Activated naive CD8-positive, alpha-beta T cell treated with anti-CD3 and anti-CD28 coated beads for 36 hours (primary cell): Measurements from ENCODE around the gene TTBK2. TPM values are rescaled to one million over a fixed set of nuclear protein-coding genes. Genes with fewer than 3 reads are reported as not detected.

Experiments
- DNase-seq: peaks from one replicate; pipeline ENCODE4 v3.0.0; 2021
- H3K27ac Mint-ChIP-seq: one replicate; pipeline ENCODE4 v1.8.0; 2022; ENCODE audit warnings: mild to moderate bottlenecking, moderate library complexity, mixed read lengths
- H3K27me3 Mint-ChIP-seq: one replicate; pipeline ENCODE4 v1.8.0; 2022; ENCODE audit warnings: mild to moderate bottlenecking, mixed read lengths
- H3K36me3 Mint-ChIP-seq: one replicate; pipeline ENCODE4 v1.8.0; 2021; ENCODE audit warnings: mild to moderate bottlenecking, mixed read lengths
- H3K4me1 Mint-ChIP-seq: one replicate; pipeline ENCODE4 v1.8.0; 2021; ENCODE audit warnings: mixed read lengths
- H3K4me3 Mint-ChIP-seq: one replicate; pipeline ENCODE4 v1.8.0; 2022; ENCODE audit warnings: mild to moderate bottlenecking, moderate library complexity, mixed read lengths
- H3K9me3 Mint-ChIP-seq: one replicate; pipeline ENCODE4 v1.8.0; 2022; ENCODE audit warnings: mixed read lengths
- total RNA-seq, 2 experiments: library from RNA; stranded (reverse); gene quantifications; one replicate each; pipeline ENCODE4 v1.2.3, GENCODE V29; 2021

The TTBK2 gene
- total RNA-seq, 2 experiments from 2014 or later = 6.9 to 7.9 TPM

DNA sequence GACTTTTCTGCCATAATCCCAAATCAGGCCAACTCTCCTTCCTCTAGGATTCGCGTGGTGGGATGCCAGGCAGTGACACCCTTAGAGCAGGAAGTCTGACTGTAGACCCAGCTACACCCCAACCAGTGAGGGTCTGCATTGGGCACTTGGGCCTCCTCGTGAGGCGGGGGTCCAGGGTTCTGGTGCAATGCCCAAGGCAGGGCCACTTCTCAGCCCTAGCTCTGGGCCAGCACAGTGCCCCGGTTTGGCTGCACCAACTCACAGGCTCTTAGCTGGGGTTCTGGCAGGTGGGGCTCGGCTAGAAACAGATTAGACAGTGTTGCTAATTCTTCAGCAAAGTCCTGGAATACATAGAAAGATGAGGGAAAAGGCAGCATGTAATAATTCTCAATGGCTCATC lies 196.3 kb downstream of the TTBK2 start:
- Mint-ChIP-seq H3K4me3 (no peak overlapping the region), H3K4me1 (no peaks in the 10 kb centered on the region), H3K27ac (no peak overlapping the region), H3K9me3 (no peaks in the 10 kb centered on the region), H3K36me3 (peaks cover 5% of the 10 kb centered on the region), H3K27me3 (no peaks in the 10 kb centered on the region)
- no peak for DNase-seq

DNA sequence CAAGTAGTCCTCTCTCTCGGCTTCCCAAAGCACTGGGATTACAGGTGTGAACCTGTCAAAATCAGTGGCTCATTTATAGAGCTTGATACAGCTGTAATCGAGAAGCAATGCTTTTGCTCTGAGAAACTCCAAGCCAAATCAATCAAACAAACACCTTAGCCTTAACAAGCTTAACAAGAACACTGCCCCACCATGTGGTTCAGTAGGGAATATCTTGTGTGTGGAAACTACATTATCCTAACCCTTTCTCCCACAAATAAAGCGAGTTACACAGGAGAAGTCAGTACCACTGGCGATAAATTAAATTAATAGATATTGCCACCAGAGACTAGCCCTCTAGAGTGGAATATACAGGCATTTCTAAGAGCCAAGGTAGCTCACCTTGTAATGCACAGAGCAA lies 197.5 kb downstream of the TTBK2 start:
- Mint-ChIP-seq H3K4me3 (no peak overlapping the region), H3K9me3 (no peaks in the 10 kb centered on the region), H3K27me3 (no peaks in the 10 kb centered on the region), H3K4me1 (no peaks in the 10 kb centered on the region), H3K27ac (no peak overlapping the region), H3K36me3 (peaks cover 5% of the 10 kb centered on the region)
- no peak for DNase-seq

DNA sequence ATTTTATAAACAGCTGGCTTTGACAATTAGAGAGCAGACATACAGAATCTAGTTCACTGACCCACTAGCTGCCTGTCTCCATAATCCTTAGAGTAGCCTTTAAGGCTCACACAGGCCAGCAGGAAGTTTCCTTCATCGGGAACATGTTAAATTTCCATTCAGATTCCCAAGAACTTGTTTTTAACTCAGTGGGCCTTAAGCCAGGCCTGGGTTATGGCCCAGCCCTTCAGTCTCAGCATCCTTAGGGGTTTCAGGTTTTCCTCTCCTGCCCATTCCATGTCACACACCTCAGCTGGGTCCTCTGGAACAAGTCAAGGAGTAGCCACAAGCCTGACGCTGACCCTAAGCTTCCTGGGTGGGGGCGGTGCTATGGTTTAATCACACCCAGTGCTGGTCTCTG lies 198.7 kb downstream of the TTBK2 start:
- Mint-ChIP-seq H3K27me3 (no peaks in the 10 kb centered on the region), H3K9me3 (no peaks in the 10 kb centered on the region), H3K4me1 (no peaks in the 10 kb centered on the region), H3K27ac (no peak overlapping the region), H3K36me3 (peaks cover 5% of the 10 kb centered on the region), H3K4me3 (no peak overlapping the region)
- no peak for DNase-seq

DNA sequence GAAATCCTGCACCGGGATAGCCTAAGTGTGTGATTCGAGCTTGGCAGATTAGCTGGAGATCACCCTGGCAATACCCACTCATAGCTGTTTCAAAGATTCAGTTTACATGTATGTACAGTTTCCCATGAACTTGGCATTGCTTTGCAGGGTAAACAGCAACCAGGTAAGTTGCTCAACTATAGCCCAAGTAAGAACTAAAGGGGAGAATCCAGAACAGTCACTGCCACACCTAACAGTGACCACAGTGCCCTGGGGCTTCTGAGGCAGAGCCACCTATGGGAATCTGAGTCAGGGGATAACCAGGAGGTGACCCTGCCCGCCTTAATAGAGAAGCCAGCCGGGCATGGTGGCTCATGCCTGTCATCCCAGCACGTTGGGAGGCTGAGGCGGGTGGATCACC lies 199.6 kb downstream of the TTBK2 start:
- no peaks in the 10 kb centered on the region for H3K27me3 Mint-ChIP-seq
- no peak for DNase-seq
- H3K4me1 Mint-ChIP-seq = no peaks in the 10 kb centered on the region
- H3K4me3 Mint-ChIP-seq = no peak overlapping the region
- peaks cover 5% of the 10 kb centered on the region for H3K36me3 Mint-ChIP-seq
- H3K9me3 Mint-ChIP-seq = no peaks in the 10 kb centered on the region
- no peak overlapping the region for H3K27ac Mint-ChIP-seq

DNA sequence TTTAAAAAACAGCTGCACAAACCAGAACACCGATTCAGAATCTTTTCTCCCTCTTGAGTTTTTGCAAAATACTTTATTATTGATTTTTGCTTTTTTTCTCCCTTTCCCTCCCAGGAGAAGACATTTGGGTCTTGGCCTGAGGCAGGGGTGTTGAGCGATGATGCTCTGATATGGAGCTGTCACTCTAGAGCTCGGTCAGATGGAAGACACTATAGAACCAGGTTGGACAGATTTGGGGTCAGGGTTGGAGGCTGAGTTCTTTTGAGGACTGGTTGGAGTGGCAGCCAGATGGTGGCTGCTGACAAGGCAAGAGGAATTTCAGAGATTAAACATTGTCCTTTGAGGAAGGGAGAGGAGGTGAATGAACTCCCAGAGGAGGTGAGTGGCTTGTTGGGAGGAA lies 200.5 kb downstream of the TTBK2 start:
- no peak overlapping the region for H3K4me3 Mint-ChIP-seq
- no peaks in the 10 kb centered on the region for H3K9me3 Mint-ChIP-seq
- H3K27ac Mint-ChIP-seq = peak overlapping the region; percentile 40
- DNase-seq = no peak
- H3K4me1 Mint-ChIP-seq = no peaks in the 10 kb centered on the region
- no peaks in the 10 kb centered on the region for H3K27me3 Mint-ChIP-seq
- peaks cover 2% of the 10 kb centered on the region for H3K36me3 Mint-ChIP-seq

DNA sequence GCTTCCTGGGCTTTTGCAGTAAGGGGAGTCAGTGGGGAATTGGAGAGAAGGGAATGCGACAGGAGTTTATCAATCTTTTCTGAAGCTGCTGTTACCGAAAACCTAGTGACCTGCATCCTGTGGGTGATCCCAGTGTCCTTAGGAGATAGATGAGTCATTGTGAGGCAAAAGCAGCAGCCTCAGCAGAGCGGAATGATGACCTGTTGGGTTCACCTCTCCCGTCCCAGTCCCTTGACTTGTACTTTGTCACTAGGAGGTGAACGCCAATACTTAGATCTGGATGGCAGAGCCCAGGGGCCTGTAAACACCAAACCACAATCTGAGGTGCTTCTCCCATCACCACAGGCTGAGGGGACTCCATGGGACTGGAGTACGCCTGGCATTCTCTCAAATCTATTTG lies 201.5 kb downstream of the TTBK2 start:
- Mint-ChIP-seq H3K9me3 (no peaks in the 10 kb centered on the region), H3K36me3 (peaks cover 2% of the 10 kb centered on the region), H3K27me3 (no peaks in the 10 kb centered on the region), H3K27ac (no peak overlapping the region), H3K4me3 (no peak overlapping the region), H3K4me1 (no peaks in the 10 kb centered on the region)
- no peak for DNase-seq

DNA sequence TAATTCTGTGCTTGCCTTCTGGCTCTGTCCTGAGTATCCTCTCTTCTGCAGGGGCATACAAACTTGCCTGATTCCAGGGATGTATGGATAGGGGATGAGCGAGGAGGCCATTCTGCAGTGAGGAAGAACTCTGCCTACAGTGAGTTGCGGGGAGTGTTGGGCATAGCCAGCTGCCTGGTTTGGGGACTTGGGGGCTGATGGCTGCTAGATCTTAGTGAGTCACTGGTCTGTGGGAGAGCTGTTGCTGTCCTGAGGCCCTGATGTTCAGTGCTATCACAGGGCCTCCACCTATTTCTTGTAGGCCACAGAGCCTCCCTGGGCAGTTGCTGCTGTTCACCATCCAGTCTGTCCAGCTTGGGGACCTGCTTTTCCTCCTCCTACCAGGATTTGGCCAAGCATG lies 204.0 kb downstream of the TTBK2 start:
- DNase-seq = no peak
- H3K4me1 Mint-ChIP-seq = no peaks in the 10 kb centered on the region
- no peak overlapping the region for H3K4me3 Mint-ChIP-seq
- no peaks in the 10 kb centered on the region for H3K9me3 Mint-ChIP-seq
- H3K36me3 Mint-ChIP-seq = peaks cover 2% of the 10 kb centered on the region
- H3K27me3 Mint-ChIP-seq = no peaks in the 10 kb centered on the region
- no peak overlapping the region for H3K27ac Mint-ChIP-seq

DNA sequence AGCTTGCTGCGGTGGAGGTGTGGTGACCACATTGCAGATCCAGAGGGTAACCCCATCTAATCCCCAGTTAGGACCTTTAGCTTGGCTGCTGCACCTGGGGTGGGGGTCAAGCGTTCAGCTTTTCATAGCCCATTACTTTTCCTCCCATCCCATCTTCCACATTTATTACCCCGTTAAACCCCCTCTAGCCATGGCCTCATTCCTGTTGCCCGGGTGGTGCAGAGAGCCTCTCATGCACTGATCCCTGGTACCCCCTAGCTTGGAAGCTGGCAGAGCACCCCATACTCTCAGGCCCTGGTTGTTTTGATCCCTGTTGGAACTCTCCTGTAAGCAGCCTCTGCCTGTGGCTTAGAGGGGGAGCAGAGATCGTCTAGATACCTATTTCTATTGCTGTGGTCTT lies 204.5 kb downstream of the TTBK2 start:
- Mint-ChIP-seq H3K4me1 (no peaks in the 10 kb centered on the region), H3K4me3 (no peak overlapping the region), H3K36me3 (peaks cover 2% of the 10 kb centered on the region), H3K9me3 (no peaks in the 10 kb centered on the region), H3K27me3 (no peaks in the 10 kb centered on the region), H3K27ac (no peak overlapping the region)
- DNase-seq = no peak

DNA sequence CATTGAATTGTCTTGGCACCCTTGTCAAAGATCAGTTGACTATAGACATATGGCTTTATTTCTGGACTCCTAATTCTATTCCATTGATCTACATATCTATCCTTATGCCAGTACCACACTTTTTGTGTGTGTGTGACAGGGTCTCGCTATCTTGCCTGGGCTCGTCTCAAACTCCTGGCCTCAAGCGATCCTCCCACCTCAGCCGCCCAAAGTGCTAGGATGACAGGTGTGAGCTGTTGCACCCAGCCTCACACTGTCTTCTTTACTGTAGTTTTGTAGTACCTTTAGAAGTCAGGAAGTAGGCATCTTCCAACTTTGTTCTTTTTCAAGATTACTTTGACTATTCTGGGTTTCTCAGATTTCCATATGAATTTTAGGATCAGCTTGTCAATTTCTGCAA lies 208.0 kb downstream of the TTBK2 start:
- Mint-ChIP-seq H3K4me1 (peaks cover 3% of the 10 kb centered on the region), H3K27ac (no peak overlapping the region), H3K36me3 (no peaks in the 10 kb centered on the region), H3K27me3 (no peaks in the 10 kb centered on the region), H3K4me3 (no peak overlapping the region), H3K9me3 (no peaks in the 10 kb centered on the region)
- no peak for DNase-seq

DNA sequence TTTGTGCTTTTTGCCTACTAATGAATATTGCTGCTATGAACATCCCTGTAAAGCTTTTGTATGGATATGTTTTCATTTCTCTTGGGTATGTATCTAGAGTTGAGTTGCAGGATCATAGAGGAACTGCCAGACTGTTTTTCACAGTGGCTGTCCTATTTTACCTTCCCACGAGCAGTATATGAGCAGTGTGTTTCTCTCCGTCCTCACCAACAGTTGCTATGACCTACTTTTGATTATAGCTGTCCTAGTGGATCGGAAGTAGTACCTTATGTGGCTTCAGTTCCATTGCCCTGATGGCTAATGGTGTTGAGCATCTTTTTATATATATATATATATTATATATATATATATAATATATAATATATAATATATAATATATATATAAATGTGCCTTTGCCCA lies 208.8 kb downstream of the TTBK2 start:
- Mint-ChIP-seq H3K4me1 (peaks cover 3% of the 10 kb centered on the region), H3K4me3 (no peak overlapping the region), H3K27me3 (no peaks in the 10 kb centered on the region), H3K36me3 (no peaks in the 10 kb centered on the region), H3K27ac (no peak overlapping the region), H3K9me3 (no peaks in the 10 kb centered on the region)
- DNase-seq = no peak

DNA sequence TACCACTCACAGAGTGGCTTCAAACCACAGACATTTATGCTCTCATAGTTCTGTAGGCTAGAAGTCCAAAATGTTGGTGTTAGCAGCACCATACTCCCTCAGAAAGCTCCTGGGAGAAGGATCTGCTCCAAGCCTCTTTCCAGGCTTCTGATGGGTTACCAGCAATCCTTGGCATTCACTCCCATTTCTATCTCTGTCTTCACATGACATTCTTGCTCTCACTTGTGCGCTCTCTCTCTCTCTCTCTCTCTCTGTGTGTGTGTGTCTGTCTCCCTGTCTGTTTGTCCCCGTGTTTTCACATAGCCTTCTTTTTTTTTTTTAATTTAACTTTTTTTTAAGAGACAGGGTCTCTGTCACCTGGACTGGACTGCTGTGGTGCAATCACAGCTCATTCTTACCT lies 209.9 kb downstream of the TTBK2 start:
- H3K27me3 Mint-ChIP-seq = no peaks in the 10 kb centered on the region
- H3K4me1 Mint-ChIP-seq = peaks cover 3% of the 10 kb centered on the region
- H3K9me3 Mint-ChIP-seq = no peaks in the 10 kb centered on the region
- H3K27ac Mint-ChIP-seq = no peak overlapping the region
- DNase-seq = no peak
- no peak overlapping the region for H3K4me3 Mint-ChIP-seq
- H3K36me3 Mint-ChIP-seq = no peaks in the 10 kb centered on the region

DNA sequence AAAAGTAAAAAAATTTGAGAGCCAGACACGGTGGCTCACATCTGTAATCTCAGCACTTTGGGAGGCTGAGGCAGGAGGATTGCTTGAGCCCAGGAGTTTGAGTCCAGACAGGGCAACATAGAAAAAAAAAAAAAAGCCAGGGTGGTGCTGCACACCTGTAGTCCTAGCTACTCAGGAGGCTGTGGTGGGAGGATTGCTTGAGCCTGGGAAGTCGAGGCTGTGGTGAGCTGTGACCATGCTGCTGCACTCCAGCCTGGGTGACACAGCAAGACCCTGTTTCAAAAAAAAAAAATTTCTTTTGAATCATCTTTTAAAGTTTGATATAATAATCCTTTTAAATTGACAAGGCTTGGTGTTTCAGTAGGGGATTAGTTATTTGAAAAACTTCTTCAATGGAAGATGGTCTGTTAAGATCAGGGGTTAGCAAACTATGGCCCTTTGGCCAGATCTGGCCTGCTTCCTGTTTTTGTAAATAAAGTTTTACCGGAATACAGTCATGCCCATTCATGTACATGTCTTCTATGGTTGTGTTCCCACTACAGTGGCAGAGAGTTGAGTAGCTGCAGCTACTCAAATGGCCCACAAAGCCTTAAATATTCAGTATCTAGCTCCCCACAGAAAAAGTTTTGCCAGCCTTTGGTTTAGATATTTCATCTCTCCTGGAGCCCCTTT lies 212.6 kb downstream of the TTBK2 start:
- Mint-ChIP-seq H3K27ac (no peak overlapping the region), H3K4me1 (peaks cover 3% of the 10 kb centered on the region), H3K4me3 (no peak overlapping the region), H3K27me3 (no peaks in the 10 kb centered on the region), H3K9me3 (no peaks in the 10 kb centered on the region), H3K36me3 (no peaks in the 10 kb centered on the region)
- DNase-seq = no peak

DNA sequence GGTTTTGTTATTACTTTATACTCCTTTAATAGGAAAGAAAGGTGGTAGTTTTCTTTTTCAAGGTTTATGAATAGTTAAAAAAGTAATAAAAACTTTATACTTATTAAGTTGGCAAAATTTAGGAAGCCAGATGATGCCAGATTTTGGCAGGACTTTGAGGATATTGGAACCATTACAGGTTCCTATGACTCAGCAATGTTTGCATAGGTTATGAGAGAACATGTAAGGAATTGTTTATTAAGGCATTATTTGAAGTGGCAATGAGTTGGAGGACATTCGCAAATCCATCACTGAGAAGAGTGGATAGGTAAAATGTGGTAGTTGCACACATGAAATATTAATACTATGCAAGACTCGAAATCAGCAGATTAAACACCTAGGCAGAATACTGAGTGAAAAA lies 213.5 kb downstream of the TTBK2 start:
- Mint-ChIP-seq H3K36me3 (no peaks in the 10 kb centered on the region), H3K27ac (no peak overlapping the region), H3K9me3 (no peaks in the 10 kb centered on the region), H3K4me1 (peaks cover 3% of the 10 kb centered on the region), H3K4me3 (no peak overlapping the region), H3K27me3 (no peaks in the 10 kb centered on the region)
- DNase-seq = no peak

DNA sequence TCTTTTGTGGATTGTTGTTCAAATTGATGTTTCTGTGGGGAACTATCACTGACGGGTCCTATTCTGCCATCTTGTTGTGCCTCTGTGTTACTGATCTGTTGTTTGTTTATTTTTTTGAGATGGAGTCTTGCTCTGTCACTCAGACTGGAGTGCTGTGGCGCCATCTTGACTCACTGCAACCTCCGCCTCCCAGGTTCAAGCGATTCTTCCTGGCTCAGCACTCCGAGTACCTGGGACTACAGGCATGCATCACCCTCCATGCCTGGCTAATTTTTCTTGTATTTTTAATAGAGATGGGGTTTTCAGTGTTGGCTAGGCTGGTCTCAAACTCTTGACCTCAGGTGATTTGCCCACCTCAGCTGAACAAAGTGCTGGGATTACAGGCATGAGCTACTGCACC lies 215.2 kb downstream of the TTBK2 start:
- H3K4me1 Mint-ChIP-seq = peaks cover 3% of the 10 kb centered on the region
- no peaks in the 10 kb centered on the region for H3K9me3 Mint-ChIP-seq
- H3K27ac Mint-ChIP-seq = no peak overlapping the region
- H3K27me3 Mint-ChIP-seq = no peaks in the 10 kb centered on the region
- peaks cover 5% of the 10 kb centered on the region for H3K36me3 Mint-ChIP-seq
- no peak overlapping the region for H3K4me3 Mint-ChIP-seq
- DNase-seq = no peak

DNA sequence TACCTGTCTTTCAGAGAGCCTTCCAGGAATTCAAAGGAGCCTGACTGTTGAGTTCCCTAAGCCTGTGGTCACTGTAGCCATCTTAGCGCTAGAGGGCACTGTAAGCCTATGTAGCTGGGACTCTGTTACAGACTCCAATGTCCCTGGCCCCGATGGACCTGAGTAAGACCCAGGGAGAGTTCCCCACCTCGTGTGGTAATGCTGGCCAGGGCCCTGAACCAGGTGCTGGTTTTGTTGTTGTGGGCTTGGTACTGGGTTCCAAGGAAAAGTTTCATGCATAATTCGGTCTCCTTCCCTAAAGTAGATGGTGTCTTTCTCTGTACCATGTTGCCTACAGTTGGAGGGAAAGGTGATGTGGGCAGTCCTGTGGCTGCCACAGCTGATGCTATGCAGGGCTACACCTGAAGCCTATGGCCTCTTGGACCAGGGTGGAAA lies 216.1 kb downstream of the TTBK2 start:
- no peaks in the 10 kb centered on the region for H3K9me3 Mint-ChIP-seq
- H3K4me3 Mint-ChIP-seq = no peak overlapping the region
- no peaks in the 10 kb centered on the region for H3K27me3 Mint-ChIP-seq
- H3K36me3 Mint-ChIP-seq = peaks cover 5% of the 10 kb centered on the region
- DNase-seq = peak; percentile 47
- H3K4me1 Mint-ChIP-seq = peaks cover 3% of the 10 kb centered on the region
- no peak overlapping the region for H3K27ac Mint-ChIP-seq

DNA sequence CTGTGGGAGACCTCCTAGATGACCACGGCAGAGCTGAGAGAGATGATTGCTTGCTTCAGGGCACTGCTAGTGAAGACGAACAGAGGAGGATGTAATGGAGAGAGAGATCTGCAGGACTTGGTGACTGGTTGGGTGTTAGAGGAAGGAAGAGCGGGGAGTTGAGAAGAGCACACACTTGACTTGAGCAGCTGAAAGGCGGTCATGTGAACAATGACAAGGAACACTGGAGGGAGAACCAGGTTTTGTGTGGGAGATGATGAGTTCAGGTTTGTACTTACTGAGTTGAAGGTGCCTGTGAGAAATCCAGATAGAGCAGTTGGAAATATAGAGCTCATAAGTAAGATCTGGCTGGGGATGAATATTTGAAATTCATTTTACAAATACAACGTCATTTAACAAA lies 224.0 kb downstream of the TTBK2 start:
- peaks cover 5% of the 10 kb centered on the region for H3K36me3 Mint-ChIP-seq
- no peak for DNase-seq
- H3K27ac Mint-ChIP-seq = no peak overlapping the region
- no peak overlapping the region for H3K4me3 Mint-ChIP-seq
- no peaks in the 10 kb centered on the region for H3K27me3 Mint-ChIP-seq
- H3K9me3 Mint-ChIP-seq = no peaks in the 10 kb centered on the region
- no peaks in the 10 kb centered on the region for H3K4me1 Mint-ChIP-seq
